ENCODE results near the gene GRSF1. TPM values are rescaled to one million over a fixed set of nuclear protein-coding genes. Genes with fewer than 3 reads are reported as not detected.

GRSF1 gene
- total RNA-seq, 2 donors from 2014 or later = 43.2 to 86.5 TPM

GRCh38 chr4:70815370-70815769, 24.3 kb downstream of the GRSF1 start:
- TF ChIP-seq CTCF (IDR thresholded peaks at IDR 0.05) = no peak
- no peak overlapping the region for H3K27ac ChIP-seq
- DNase-seq (ENCODE audit: low spot score) = no peak
- peaks cover 18% of the 10 kb centered on the region for H3K36me3 ChIP-seq
- H3K4me1 ChIP-seq = no peaks in the 10 kb centered on the region
- H3K9me3 ChIP-seq = no peaks in the 10 kb centered on the region
- no peaks in the 10 kb centered on the region for H3K27me3 ChIP-seq
- H3K4me3 ChIP-seq = no peak overlapping the region

- no peaks in the 10 kb centered on the region for H3K9me3 ChIP-seq
- H3K36me3 ChIP-seq = no peaks in the 10 kb centered on the region
Measured at GRCh38 chr4:70808151-70808550, 31.5 kb downstream of the GRSF1 start.

GRCh38 chr4:70802928-70803580, 36.6 kb downstream of the GRSF1 start:
- no peak for TF ChIP-seq CTCF (IDR thresholded peaks at IDR 0.05)
- H3K27me3 ChIP-seq = no peaks in the 10 kb centered on the region
- H3K4me3 ChIP-seq = no peak overlapping the region
- no peak overlapping the region for H3K27ac ChIP-seq
- no peak for DNase-seq (ENCODE audit: low spot score)
- no peaks in the 10 kb centered on the region for H3K9me3 ChIP-seq
- H3K4me1 ChIP-seq = no peaks in the 10 kb centered on the region
- peaks cover 8% of the 10 kb centered on the region for H3K36me3 ChIP-seq

More at GRCh38 chr4:70808151-70808550, 31.5 kb downstream of the GRSF1 start:
- Histone ChIP-seq H3K4me1 (no peaks in the 10 kb centered on the region), H3K27me3 (no peaks in the 10 kb centered on the region), H3K4me3 (no peak overlapping the region), H3K27ac (no peak overlapping the region)
- no peak for DNase-seq (ENCODE audit: low spot score)
- TF ChIP-seq CTCF (IDR thresholded peaks at IDR 0.05) = no peak

GRCh38 chr4:70801265-70801809, 38.4 kb downstream of the GRSF1 start:
- Histone ChIP-seq H3K4me1 (no peaks in the 10 kb centered on the region), H3K27ac (no peak overlapping the region), H3K36me3 (peaks cover 12% of the 10 kb centered on the region), H3K27me3 (no peaks in the 10 kb centered on the region), H3K9me3 (no peaks in the 10 kb centered on the region), H3K4me3 (no peak overlapping the region)
- no peak for DNase-seq (ENCODE audit: low spot score)
- no peak for TF ChIP-seq CTCF (IDR thresholded peaks at IDR 0.05)

GRCh38 chr4:70793626-70794025, 46.1 kb downstream of the GRSF1 start:
- Histone ChIP-seq H3K4me1 (no peaks in the 10 kb centered on the region), H3K27ac (no peak overlapping the region), H3K4me3 (no peak overlapping the region), H3K36me3 (peaks cover 79% of the 10 kb centered on the region), H3K9me3 (no peaks in the 10 kb centered on the region), H3K27me3 (no peaks in the 10 kb centered on the region)
- TF ChIP-seq CTCF (IDR thresholded peaks at IDR 0.05) = no peak
- no peak for DNase-seq (ENCODE audit: low spot score)

GRCh38 chr4:70788733-70789132, 51.0 kb downstream of the GRSF1 start:
- no peak for DNase-seq (ENCODE audit: low spot score)
- no peak for TF ChIP-seq CTCF (IDR thresholded peaks at IDR 0.05)
- no peak overlapping the region for H3K27ac ChIP-seq
- no peaks in the 10 kb centered on the region for H3K9me3 ChIP-seq
- H3K4me1 ChIP-seq = no peaks in the 10 kb centered on the region
- peaks cover 72% of the 10 kb centered on the region for H3K36me3 ChIP-seq
- H3K4me3 ChIP-seq = no peak overlapping the region
- no peaks in the 10 kb centered on the region for H3K27me3 ChIP-seq

Measured in right atrium auricular region (tissue), 2 donors.